KOPT-K1 (cell line): ENCODE results near the gene MAPK8IP3.
"Not testable (repeated sequence)": the region's sequence is repeated elsewhere in the genome, so short reads cannot be mapped to it uniquely, and the experiment has no call there.

Source experiments
- H3K27ac ChIP-seq: fragments of 200-600 bp; sonication (generic); 2 replicates; pipeline ENCODE4 v1.5.1; 2016; ENCODE audit warnings: antibody characterized with exemption, mild to moderate bottlenecking, low read depth, low read length; ENCODE audit not compliant: poor library complexity, severe bottlenecking
- H3K36me3 ChIP-seq: fragments of 200-600 bp; sonication (generic); 2 replicates; pipeline ENCODE4 v1.5.1; 2017; ENCODE audit warnings: antibody characterized with exemption, mild to moderate bottlenecking, low read length, moderate library complexity; ENCODE audit not compliant: insufficient read depth
- H3K9me3 ChIP-seq: fragments of 200-600 bp; sonication (generic); 2 replicates; pipeline ENCODE4 v1.5.1; 2017; ENCODE audit warnings: antibody characterized with exemption, low read length, mild to moderate bottlenecking; ENCODE audit not compliant: insufficient read depth, poor library complexity, severe bottlenecking

MAPK8IP3 gene

GRCh38 chr16:1691276-1691675, 14.7 kb upstream of the MAPK8IP3 start:
- H3K9me3 ChIP-seq, result no peaks in the 10 kb centered on the region
- H3K36me3 ChIP-seq, result peaks cover 99% of the 10 kb centered on the region
- H3K27ac ChIP-seq, result no peak overlapping the region

- Histone ChIP-seq H3K9me3 (no peaks in the 10 kb centered on the region), H3K36me3 (peaks cover 100% of the 10 kb centered on the region), H3K27ac (no peak overlapping the region)
Observed at GRCh38 chr16:1691956-1692355, 14.0 kb upstream of the MAPK8IP3 start.

GRCh38 chr16:1696863-1697262, 9.1 kb upstream of the MAPK8IP3 start:
- Histone ChIP-seq H3K36me3 (peaks cover 100% of the 10 kb centered on the region), H3K27ac (no peak overlapping the region), H3K9me3 (no peaks in the 10 kb centered on the region)

- H3K27ac ChIP-seq, result no peak overlapping the region
- H3K36me3 ChIP-seq, result peaks cover 99% of the 10 kb centered on the region
- H3K9me3 ChIP-seq, result no peaks in the 10 kb centered on the region
Observed at GRCh38 chr16:1698680-1699079, 7.3 kb upstream of the MAPK8IP3 start.

GRCh38 chr16:1700246-1700645, 5.7 kb upstream of the MAPK8IP3 start:
- H3K36me3 ChIP-seq, result peaks cover 83% of the 10 kb centered on the region
- H3K9me3 ChIP-seq, result no peaks in the 10 kb centered on the region
- H3K27ac ChIP-seq, result no peak overlapping the region

- no peak overlapping the region for H3K27ac ChIP-seq
- H3K36me3 ChIP-seq, result peaks cover 72% of the 10 kb centered on the region
Observed at GRCh38 chr16:1701216-1701878, 4.6 kb upstream of the MAPK8IP3 start.

GRCh38 chr16:1705324-1705687, 689 bp upstream of the MAPK8IP3 start:
- peaks cover 49% of the 10 kb centered on the region for H3K36me3 ChIP-seq
- H3K9me3 ChIP-seq, result not testable (repeated sequence)
- H3K27ac ChIP-seq, result peak overlapping the region; percentile 71

More at GRCh38 chr16:1701216-1701878, 4.6 kb upstream of the MAPK8IP3 start:
- H3K9me3 ChIP-seq, result no peaks in the 10 kb centered on the region

- Histone ChIP-seq H3K36me3 (peaks cover 36% of the 10 kb centered on the region), H3K9me3 (no peaks in the 10 kb centered on the region), H3K27ac (peak overlapping the region; percentile 71)
Observed at GRCh38 chr16:1706386-1707192, 594 bp downstream of the MAPK8IP3 start.

GRCh38 chr16:1707193-1707790, 1.3 kb downstream of the MAPK8IP3 start:
- peak overlapping the region; percentile 71 for H3K27ac ChIP-seq
- H3K36me3 ChIP-seq, result peaks cover 29% of the 10 kb centered on the region
- H3K9me3 ChIP-seq, result no peaks in the 10 kb centered on the region

- Histone ChIP-seq H3K27ac (no peak overlapping the region), H3K36me3 (peaks cover 26% of the 10 kb centered on the region), H3K9me3 (no peaks in the 10 kb centered on the region)
Observed at GRCh38 chr16:1708083-1708767, 2.2 kb downstream of the MAPK8IP3 start.

- Histone ChIP-seq H3K27ac (no peak overlapping the region), H3K9me3 (no peaks in the 10 kb centered on the region), H3K36me3 (peaks cover 28% of the 10 kb centered on the region)
Observed at GRCh38 chr16:1708768-1709180, 2.8 kb downstream of the MAPK8IP3 start.

- no peaks in the 10 kb centered on the region for H3K9me3 ChIP-seq
- H3K27ac ChIP-seq, result no peak overlapping the region
- H3K36me3 ChIP-seq, result peaks cover 34% of the 10 kb centered on the region
Observed at GRCh38 chr16:1709356-1709755, 3.4 kb downstream of the MAPK8IP3 start.

GRCh38 chr16:1710811-1711507, 5.0 kb downstream of the MAPK8IP3 start:
- no peaks in the 10 kb centered on the region for H3K9me3 ChIP-seq
- H3K27ac ChIP-seq, result no peak overlapping the region
- peaks cover 44% of the 10 kb centered on the region for H3K36me3 ChIP-seq

GRCh38 chr16:1712791-1713261, 6.8 kb downstream of the MAPK8IP3 start:
- H3K9me3 ChIP-seq, result no peaks in the 10 kb centered on the region
- no peak overlapping the region for H3K27ac ChIP-seq
- peaks cover 44% of the 10 kb centered on the region for H3K36me3 ChIP-seq
